ENCODE data around the gene ABTB2.

Gene ABTB2

GRCh38 chr11:34328632-34328910, 29.2 kb downstream of the ABTB2 start:
- no peak overlapping the region for H3K27ac ChIP-seq
- TF ChIP-seq CTCF (conservative IDR thresholded peaks at IDR 0.05) (no peak), ZFX (IDR thresholded peaks at IDR 0.05) (no peak)

GRCh38 chr11:34327804-34328631, 29.8 kb downstream of the ABTB2 start:
- TF ChIP-seq ZFX (IDR thresholded peaks at IDR 0.05) (no peak), CTCF (conservative IDR thresholded peaks at IDR 0.05) (no peak)
- no peak overlapping the region for H3K27ac ChIP-seq

GRCh38 chr11:34324466-34324865, 33.3 kb downstream of the ABTB2 start:
- TF ChIP-seq ZFX (IDR thresholded peaks at IDR 0.05) (no peak), CTCF (conservative IDR thresholded peaks at IDR 0.05) (no peak)

GRCh38 chr11:34323601-34324000, 34.2 kb downstream of the ABTB2 start:
- H3K27ac ChIP-seq, result no peak overlapping the region
- no peak for TF ChIP-seq CTCF (conservative IDR thresholded peaks at IDR 0.05)
- TF ChIP-seq ZFX (IDR thresholded peaks at IDR 0.05), result no peak

More at GRCh38 chr11:34324466-34324865, 33.3 kb downstream of the ABTB2 start:
- no peak overlapping the region for H3K27ac ChIP-seq

GRCh38 chr11:34318111-34319037, 39.4 kb downstream of the ABTB2 start:
- no peak for TF ChIP-seq ZFX (IDR thresholded peaks at IDR 0.05)
- no peak for TF ChIP-seq CTCF (conservative IDR thresholded peaks at IDR 0.05)
- peak overlapping the region; percentile 16; the same call in 1 of the 2 replicates for H3K27ac ChIP-seq

- H3K27ac ChIP-seq, result no peak overlapping the region; the same call in 1 of the 2 replicates
- no peak for TF ChIP-seq CTCF (conservative IDR thresholded peaks at IDR 0.05)
- TF ChIP-seq ZFX (IDR thresholded peaks at IDR 0.05), result no peak
These were observed 40.1 kb downstream of the ABTB2 start for GRCh38 chr11:34317666-34318065.

- TF ChIP-seq CTCF (conservative IDR thresholded peaks at IDR 0.05) (no peak), ZFX (IDR thresholded peaks at IDR 0.05) (no peak)
- no peak overlapping the region for H3K27ac ChIP-seq
These were observed 40.8 kb downstream of the ABTB2 start for GRCh38 chr11:34317036-34317360.
